HUES48 (cell line): ENCODE results near the gene IFNG-AS1.

Experiments used
- H3K27ac ChIP-seq: one replicate; pipeline ENCODE4 v1.7.0; 2013; ENCODE audit warnings: low read depth, low read length, inconsistent platforms
- H3K27me3 ChIP-seq: 2 replicates; pipeline ENCODE4 v1.6.1; 2013; ENCODE audit warnings: mild to moderate bottlenecking, low read length; ENCODE audit not compliant: control insufficient read depth, insufficient read depth
- H3K36me3 ChIP-seq: 2 replicates; pipeline ENCODE4 v1.6.1; 2013; ENCODE audit warnings: low read length; ENCODE audit not compliant: control insufficient read depth, insufficient read depth
- H3K4me1 ChIP-seq: 2 replicates; pipeline ENCODE4 v1.6.1; 2013; ENCODE audit warnings: mild to moderate bottlenecking, low read length; ENCODE audit not compliant: control insufficient read depth, insufficient read depth
- H3K4me3 ChIP-seq: 2 replicates; pipeline ENCODE4 v1.5.1; 2013; ENCODE audit warnings: mild to moderate bottlenecking, low read depth, low read length
- H3K9ac ChIP-seq: 2 replicates; pipeline ENCODE4 v1.6.1; 2013; ENCODE audit warnings: mild to moderate bottlenecking, low read depth, low read length, moderate library complexity
- H3K9me3 ChIP-seq: 2 replicates; pipeline ENCODE4 v1.6.1; 2013; ENCODE audit warnings: low read length; ENCODE audit not compliant: control insufficient read depth, insufficient read depth

The IFNG-AS1 gene

GRCh38 chr12:67968321-67968720, 20.9 kb upstream of the IFNG-AS1 start:
- H3K36me3 ChIP-seq: no peaks in the 10 kb centered on the region
- no peak overlapping the region for H3K4me3 ChIP-seq
- H3K9ac ChIP-seq: no peak overlapping the region
- H3K4me1 ChIP-seq: no peaks in the 10 kb centered on the region
- no peaks in the 10 kb centered on the region for H3K9me3 ChIP-seq
- no peak overlapping the region for H3K27ac ChIP-seq
- H3K27me3 ChIP-seq: no peaks in the 10 kb centered on the region

GRCh38 chr12:67968725-67969124, 20.5 kb upstream of the IFNG-AS1 start:
- H3K27me3 ChIP-seq: no peaks in the 10 kb centered on the region
- no peaks in the 10 kb centered on the region for H3K36me3 ChIP-seq
- H3K9me3 ChIP-seq: no peaks in the 10 kb centered on the region
- no peak overlapping the region for H3K4me3 ChIP-seq
- H3K4me1 ChIP-seq: no peaks in the 10 kb centered on the region
- no peak overlapping the region for H3K27ac ChIP-seq
- H3K9ac ChIP-seq: no peak overlapping the region

GRCh38 chr12:67969134-67969802, 20.0 kb upstream of the IFNG-AS1 start:
- no peak overlapping the region for H3K27ac ChIP-seq
- no peak overlapping the region for H3K9ac ChIP-seq
- no peak overlapping the region for H3K4me3 ChIP-seq
- H3K4me1 ChIP-seq: no peaks in the 10 kb centered on the region
- H3K27me3 ChIP-seq: no peaks in the 10 kb centered on the region
- H3K9me3 ChIP-seq: no peaks in the 10 kb centered on the region
- H3K36me3 ChIP-seq: no peaks in the 10 kb centered on the region

GRCh38 chr12:67977668-67978067, 11.6 kb upstream of the IFNG-AS1 start:
- Histone ChIP-seq H3K27ac (no peak overlapping the region), H3K9me3 (no peaks in the 10 kb centered on the region), H3K27me3 (no peaks in the 10 kb centered on the region), H3K36me3 (no peaks in the 10 kb centered on the region), H3K4me1 (no peaks in the 10 kb centered on the region), H3K9ac (no peak overlapping the region), H3K4me3 (no peak overlapping the region)

- H3K36me3 ChIP-seq: no peaks in the 10 kb centered on the region
- no peak overlapping the region for H3K27ac ChIP-seq
- no peaks in the 10 kb centered on the region for H3K9me3 ChIP-seq
- H3K4me3 ChIP-seq: no peak overlapping the region
- H3K27me3 ChIP-seq: no peaks in the 10 kb centered on the region
- no peaks in the 10 kb centered on the region for H3K4me1 ChIP-seq
- no peak overlapping the region for H3K9ac ChIP-seq
Measured at GRCh38 chr12:67980391-67980790, 8.9 kb upstream of the IFNG-AS1 start.

- Histone ChIP-seq H3K9me3 (no peaks in the 10 kb centered on the region), H3K9ac (no peak overlapping the region), H3K4me1 (no peaks in the 10 kb centered on the region), H3K36me3 (no peaks in the 10 kb centered on the region), H3K4me3 (no peak overlapping the region), H3K27me3 (no peaks in the 10 kb centered on the region), H3K27ac (no peak overlapping the region)
Measured at GRCh38 chr12:67981287-67982162, 7.7 kb upstream of the IFNG-AS1 start.

- H3K4me1 ChIP-seq: no peaks in the 10 kb centered on the region
- no peaks in the 10 kb centered on the region for H3K27me3 ChIP-seq
- no peak overlapping the region for H3K4me3 ChIP-seq
- H3K9ac ChIP-seq: no peak overlapping the region
- H3K36me3 ChIP-seq: no peaks in the 10 kb centered on the region
- no peaks in the 10 kb centered on the region for H3K9me3 ChIP-seq
- H3K27ac ChIP-seq: no peak overlapping the region
Measured at GRCh38 chr12:67982164-67982563, 7.1 kb upstream of the IFNG-AS1 start.

- H3K36me3 ChIP-seq: no peaks in the 10 kb centered on the region
- no peak overlapping the region for H3K4me3 ChIP-seq
- H3K4me1 ChIP-seq: no peaks in the 10 kb centered on the region
- no peaks in the 10 kb centered on the region for H3K27me3 ChIP-seq
- no peak overlapping the region for H3K9ac ChIP-seq
- H3K9me3 ChIP-seq: no peaks in the 10 kb centered on the region
- H3K27ac ChIP-seq: no peak overlapping the region
Measured at GRCh38 chr12:67986632-67987031, 2.6 kb upstream of the IFNG-AS1 start.

GRCh38 chr12:67988601-67989021, 636 bp upstream of the IFNG-AS1 start:
- Histone ChIP-seq H3K4me3 (no peak overlapping the region), H3K9me3 (no peaks in the 10 kb centered on the region), H3K36me3 (no peaks in the 10 kb centered on the region), H3K9ac (no peak overlapping the region), H3K4me1 (no peaks in the 10 kb centered on the region), H3K27me3 (no peaks in the 10 kb centered on the region), H3K27ac (no peak overlapping the region)

GRCh38 chr12:67991158-67991557, 1.9 kb downstream of the IFNG-AS1 start:
- H3K27me3 ChIP-seq: no peaks in the 10 kb centered on the region
- H3K9me3 ChIP-seq: no peaks in the 10 kb centered on the region
- H3K9ac ChIP-seq: no peak overlapping the region
- H3K4me1 ChIP-seq: no peaks in the 10 kb centered on the region
- no peak overlapping the region for H3K27ac ChIP-seq
- no peak overlapping the region for H3K4me3 ChIP-seq
- no peaks in the 10 kb centered on the region for H3K36me3 ChIP-seq

GRCh38 chr12:67993143-67993542, 3.9 kb downstream of the IFNG-AS1 start:
- no peak overlapping the region for H3K4me3 ChIP-seq

More at GRCh38 chr12:67993143-67993542, 3.9 kb downstream of the IFNG-AS1 start:
- Histone ChIP-seq H3K9ac (no peak overlapping the region), H3K27me3 (no peaks in the 10 kb centered on the region), H3K4me1 (no peaks in the 10 kb centered on the region), H3K36me3 (no peaks in the 10 kb centered on the region), H3K9me3 (no peaks in the 10 kb centered on the region), H3K27ac (no peak overlapping the region)
